Stomach (tissue), 4 donors: ENCODE results near the gene PRSS21.

Experiments used
- CTCF ChIP-seq, 7 experiments: fragments of 450-650 bp in 4 of 7; fragments of 200-600 bp in 3 of 7; sonication (generic) in 3 of 7; IDR thresholded peaks; one replicate each; pipeline ENCODE4 v1.5.1; 2016 to 2019; ENCODE audit warnings: antibody characterized with exemption in 7 of 7, control low read depth in 2 of 7, mild to moderate bottlenecking in 1 of 7
- EP300 ChIP-seq: sonication (generic); formaldehyde crosslinking; IDR thresholded peaks from one replicate; pipeline ENCODE4 v1.6.1; 2017; ENCODE audit warnings: antibody characterized with exemption
- POLR2A ChIP-seq, 4 donors: fragments of 450-650 bp; IDR thresholded peaks; one replicate each; pipeline ENCODE4 v1.6.1; 2016; ENCODE audit warnings: antibody characterized with exemption in 4 of 4, control low read depth in 2 of 4, mild to moderate bottlenecking in 1 of 4, moderate library complexity in 1 of 4
- POLR2AphosphoS5 ChIP-seq, 3 donors: sonication (generic); formaldehyde crosslinking; IDR thresholded peaks; one replicate each; pipeline ENCODE4 v1.6.1; 2016; ENCODE audit warnings: antibody characterized with exemption in 3 of 3

GRCh38 chr16:2787406-2787805 lies 29.6 kb upstream of the PRSS21 start, which contains the start of gene PRSS33:
- no peak for TF ChIP-seq CTCF (IDR thresholded peaks at IDR 0.05)
- no peak for TF ChIP-seq POLR2A (IDR thresholded peaks at IDR 0.05)
- TF ChIP-seq POLR2AphosphoS5 (IDR thresholded peaks at IDR 0.05): no peak
- no peak for TF ChIP-seq EP300
